CD4-positive, CD25-positive, alpha-beta regulatory T cell (primary cell): ENCODE measurements around the gene WSB2. TPM values are rescaled to one million over a fixed set of nuclear protein-coding genes. Genes with fewer than 3 reads are reported as not detected.

Source experiments
- ATAC-seq, 2 donors: fragments of 150-1000 bp; cut with Tn5 transposase; one replicate each; pipeline ENCODE4 v1.10.0; 2021; ENCODE audit warnings: low read depth in 2 of 2, moderate number of reproducible peaks in 2 of 2, moderate library complexity in 1 of 2
- DNase-seq, 3 donors: peaks; one replicate each; pipeline versions ENCODE4 v3.0.0 to v3.0.0-alpha.2; 2012 to 2022; ENCODE audit warnings: mixed read lengths in 1 of 3
- H3K27ac ChIP-seq: one replicate; pipeline ENCODE4 v1.7.0; 2013; ENCODE audit warnings: mild to moderate bottlenecking, low read length; ENCODE audit not compliant: insufficient read depth, poor library complexity, severe bottlenecking
- H3K27me3 ChIP-seq: one replicate; pipeline ENCODE4 v1.7.0; 2013; ENCODE audit warnings: low read length; ENCODE audit not compliant: control insufficient read depth, insufficient read depth
- H3K36me3 ChIP-seq: one replicate; pipeline ENCODE4 v1.7.0; 2013; ENCODE audit warnings: mild to moderate bottlenecking, low read length, moderate library complexity; ENCODE audit not compliant: control insufficient read depth, insufficient read depth
- H3K4me1 ChIP-seq: 2 replicates; pipeline ENCODE4 v1.7.0; 2013; ENCODE audit warnings: mild to moderate bottlenecking, low read length; ENCODE audit not compliant: insufficient read depth, control insufficient read depth, poor library complexity, severe bottlenecking
- H3K4me3 ChIP-seq: one replicate; pipeline ENCODE4 v1.7.0; 2013; ENCODE audit warnings: low read depth, mild to moderate bottlenecking, low read length, moderate library complexity
- H3K9me3 ChIP-seq, 2 experiments: 1 replicate in 1 of 2; 2 replicates in 1 of 2; pipeline ENCODE4 v1.7.0; 2013; ENCODE audit warnings: low read length in 2 of 2, mild to moderate bottlenecking in 1 of 2, moderate library complexity in 1 of 2; ENCODE audit not compliant: control insufficient read depth in 2 of 2
- H3K27ac Mint-ChIP-seq, 3 donors: one replicate each; pipeline ENCODE4 v1.8.0; 2020 to 2022; ENCODE audit warnings: mild to moderate bottlenecking in 3 of 3, mixed read lengths in 3 of 3, moderate library complexity in 2 of 3
- H3K27me3 Mint-ChIP-seq: one replicate; pipeline ENCODE4 v1.8.0; 2022; ENCODE audit warnings: mild to moderate bottlenecking, mixed read lengths
- H3K36me3 Mint-ChIP-seq: one replicate; pipeline ENCODE4 v1.8.0; 2020; ENCODE audit warnings: mixed read lengths
- H3K4me1 Mint-ChIP-seq, 4 donors: one replicate each; pipeline ENCODE4 v1.8.0; 2020 to 2022; ENCODE audit warnings: mixed read lengths in 4 of 4, mild to moderate bottlenecking in 1 of 4
- H3K4me3 Mint-ChIP-seq, 4 donors: one replicate each; pipeline ENCODE4 v1.8.0; 2020 to 2022; ENCODE audit warnings: mild to moderate bottlenecking in 4 of 4, mixed read lengths in 4 of 4, moderate library complexity in 3 of 4
- H3K9me3 Mint-ChIP-seq, 7 donors: one replicate each; pipeline ENCODE4 v1.8.0; 2020 to 2022; ENCODE audit warnings: mixed read lengths in 7 of 7, mild to moderate bottlenecking in 3 of 7, moderate library complexity in 2 of 7
- polyA plus RNA-seq, 4 donors: library from polyadenylated mRNA; unstranded; fragments of 300-500 nt; fragmentation: Illumina TruSeq; gene quantifications; one replicate each; pipeline ENCODE4 v1.2.3, GENCODE V29; 2021
- total RNA-seq: library from RNA; stranded (reverse); gene quantifications from one replicate; pipeline ENCODE4 v1.2.3, GENCODE V29; 2022

WSB2 gene
- total and polyA plus RNA-seq, 5 donors from 2014 or later = 16.0 to 30.8 (median 25.3) TPM

- H3K9me3 Mint-ChIP-seq = peaks cover 0 to 2% (median 0%) of the 10 kb centered on the region in 7 donors
- H3K27ac Mint-ChIP-seq = peak overlapping the region in 2 of 3 donors; percentile 37 to 83
- Histone ChIP-seq H3K27ac (no peak overlapping the region), H3K9me3 (no peaks in the 10 kb centered on the region), H3K4me1 (peaks cover 4% of the 10 kb centered on the region), H3K4me3 (no peak overlapping the region), H3K27me3 (no peaks in the 10 kb centered on the region), H3K36me3 (peaks cover 20% of the 10 kb centered on the region)
- H3K4me1 Mint-ChIP-seq = peaks cover 15 to 38% (median 28%) of the 10 kb centered on the region in 4 donors
- H3K27me3 Mint-ChIP-seq = no peaks in the 10 kb centered on the region
- no peak for ATAC-seq
- no peak for DNase-seq
- H3K4me3 Mint-ChIP-seq = peak overlapping the region in 3 of 4 donors; percentile 1 to 73 (median 11)
- peaks cover 26% of the 10 kb centered on the region for H3K36me3 Mint-ChIP-seq
Observed at GRCh38 chr12:118053071-118053985, 7.7 kb downstream of the WSB2 start.

- peaks cover 23% of the 10 kb centered on the region for H3K36me3 ChIP-seq
- Mint-ChIP-seq H3K4me1 (peaks cover 15 to 36% (median 27%) of the 10 kb centered on the region in 4 donors), H3K36me3 (peaks cover 26% of the 10 kb centered on the region), H3K27ac (peak overlapping the region in 2 of 3 donors; percentile 51 to 83), H3K4me3 (no peak overlapping the region), H3K27me3 (no peaks in the 10 kb centered on the region), H3K9me3 (peaks cover 0 to 2% (median 0%) of the 10 kb centered on the region in 7 donors)
- no peaks in the 10 kb centered on the region for H3K27me3 ChIP-seq
- H3K4me1 ChIP-seq = peaks cover 4% of the 10 kb centered on the region
- no peak overlapping the region for H3K27ac ChIP-seq
- no peak overlapping the region for H3K4me3 ChIP-seq
- no peaks in the 10 kb centered on the region for H3K9me3 ChIP-seq
- DNase-seq = no peak
- no peak for ATAC-seq
Observed at GRCh38 chr12:118052324-118053070, 8.5 kb downstream of the WSB2 start.

- Mint-ChIP-seq H3K27ac (peak overlapping the region in 1 of 3 donors; percentile 67), H3K36me3 (peaks cover 26% of the 10 kb centered on the region), H3K27me3 (no peaks in the 10 kb centered on the region), H3K9me3 (peaks cover 0 to 2% (median 0%) of the 10 kb centered on the region in 7 donors), H3K4me3 (peak overlapping the region in 1 of 4 donors; percentile 1), H3K4me1 (peaks cover 18 to 31% (median 24%) of the 10 kb centered on the region in 4 donors)
- H3K9me3 ChIP-seq = no peaks in the 10 kb centered on the region
- ATAC-seq (no peak), DNase-seq (no peak)
- no peak overlapping the region for H3K4me3 ChIP-seq
- no peaks in the 10 kb centered on the region for H3K27me3 ChIP-seq
- H3K4me1 ChIP-seq = peaks cover 4% of the 10 kb centered on the region
- no peak overlapping the region for H3K27ac ChIP-seq
- peaks cover 23% of the 10 kb centered on the region for H3K36me3 ChIP-seq
Observed at GRCh38 chr12:118050972-118051910, 9.7 kb downstream of the WSB2 start.

GRCh38 chr12:118046430-118046829, 14.5 kb downstream of the WSB2 start:
- Histone ChIP-seq H3K36me3 (peaks cover 36% of the 10 kb centered on the region), H3K4me1 (no peaks in the 10 kb centered on the region), H3K27ac (no peak overlapping the region), H3K9me3 (no peaks in the 10 kb centered on the region), H3K4me3 (no peak overlapping the region), H3K27me3 (no peaks in the 10 kb centered on the region)
- peaks cover 41% of the 10 kb centered on the region for H3K36me3 Mint-ChIP-seq
- H3K9me3 Mint-ChIP-seq = peaks cover 0 to 2% (median 0%) of the 10 kb centered on the region in 7 donors
- ATAC-seq (no peak), DNase-seq (no peak)
- H3K27me3 Mint-ChIP-seq = no peaks in the 10 kb centered on the region
- peaks cover 9 to 18% (median 15%) of the 10 kb centered on the region in 4 donors for H3K4me1 Mint-ChIP-seq
- H3K27ac Mint-ChIP-seq = no peak overlapping the region
- peak overlapping the region in 1 of 4 donors; percentile 4 for H3K4me3 Mint-ChIP-seq

- Mint-ChIP-seq H3K4me1 (peaks cover 6 to 12% (median 10%) of the 10 kb centered on the region in 4 donors), H3K27me3 (no peaks in the 10 kb centered on the region), H3K27ac (peak overlapping the region in 2 of 3 donors; percentile 42 to 54), H3K4me3 (no peak overlapping the region), H3K9me3 (no peaks in the 10 kb centered on the region), H3K36me3 (peaks cover 40% of the 10 kb centered on the region)
- H3K27me3 ChIP-seq = no peaks in the 10 kb centered on the region
- no peak overlapping the region for H3K4me3 ChIP-seq
- peaks cover 29% of the 10 kb centered on the region for H3K36me3 ChIP-seq
- no peaks in the 10 kb centered on the region for H3K9me3 ChIP-seq
- no peak overlapping the region for H3K27ac ChIP-seq
- no peaks in the 10 kb centered on the region for H3K4me1 ChIP-seq
- DNase-seq (no peak), ATAC-seq (no peak)
Observed at GRCh38 chr12:118044577-118044976, 16.4 kb downstream of the WSB2 start.

GRCh38 chr12:118044075-118044474, 16.9 kb downstream of the WSB2 start:
- no peaks in the 10 kb centered on the region for H3K27me3 ChIP-seq
- H3K27ac Mint-ChIP-seq = peak overlapping the region in 2 of 3 donors; percentile 42 to 54
- no peak overlapping the region for H3K4me3 Mint-ChIP-seq
- DNase-seq = no peak
- no peaks in the 10 kb centered on the region for H3K9me3 Mint-ChIP-seq
- no peaks in the 10 kb centered on the region for H3K9me3 ChIP-seq
- H3K36me3 Mint-ChIP-seq = peaks cover 41% of the 10 kb centered on the region
- H3K27me3 Mint-ChIP-seq = no peaks in the 10 kb centered on the region
- no peak for ATAC-seq
- peaks cover 7 to 12% (median 10%) of the 10 kb centered on the region in 4 donors for H3K4me1 Mint-ChIP-seq
- H3K4me1 ChIP-seq = no peaks in the 10 kb centered on the region
- H3K36me3 ChIP-seq = peaks cover 33% of the 10 kb centered on the region
- H3K27ac ChIP-seq = no peak overlapping the region
- H3K4me3 ChIP-seq = no peak overlapping the region

GRCh38 chr12:118042091-118042490, 18.9 kb downstream of the WSB2 start:
- Mint-ChIP-seq H3K36me3 (peaks cover 49% of the 10 kb centered on the region), H3K27me3 (no peaks in the 10 kb centered on the region), H3K4me1 (peaks cover 1 to 13% (median 10%) of the 10 kb centered on the region in 4 donors), H3K4me3 (no peak overlapping the region), H3K27ac (no peak overlapping the region), H3K9me3 (no peaks in the 10 kb centered on the region)
- Histone ChIP-seq H3K27ac (no peak overlapping the region), H3K4me1 (no peaks in the 10 kb centered on the region), H3K27me3 (no peaks in the 10 kb centered on the region), H3K4me3 (no peak overlapping the region), H3K36me3 (peaks cover 43% of the 10 kb centered on the region), H3K9me3 (no peaks in the 10 kb centered on the region)
- no peak for ATAC-seq
- no peak for DNase-seq
